ENCODE measurements around the gene PSMC3.

Gene PSMC3

GRCh38 chr11:47413351-47413750, 12.9 kb downstream of the PSMC3 start:
- CTCF ChIA-PET: interaction anchor here (0.7 to 1.6 kb wide), 3 partner anchors 36 to 94 kb away, joined by 3 to 8 read pairs (median 3); no protein-coding TSS in a partner anchor

GRCh38 chr11:47411884-47412746, 14.1 kb downstream of the PSMC3 start:
- TF ChIP-seq SP1 (IDR thresholded peaks at IDR 0.05) (no peak), LEF1 (IDR thresholded peaks at IDR 0.05; ENCODE audit: borderline replicate concordance) (no peak), FOXK2 (IDR thresholded peaks at IDR 0.05) (no peak), FOXM1 (IDR thresholded peaks at IDR 0.05; ENCODE audit: borderline replicate concordance) (no peak), L3MBTL2 (conservative IDR thresholded peaks at IDR 0.05) (no peak), ELF4 (IDR thresholded peaks at IDR 0.05) (no peak), CTBP1 (IDR thresholded peaks at IDR 0.05; ENCODE audit: borderline replicate concordance) (no peak), PKNOX1 (IDR thresholded peaks at IDR 0.05) (no peak)
- ChIA-PET POLR2A (interaction anchor here (10.0 kb wide), 1 partner anchor 13 kb away, joined by 72 read pairs; the partner anchor contains the start of gene PSMC3), CTCF (interaction anchor here (0.6 to 1.6 kb wide), 15 partner anchors 9 to 142 kb away, joined by 3 to 9 read pairs (median 3); partner anchors contain the start of gene PSMC3)
- peak; percentile 64 for DNase-seq (ENCODE audit: extremely low spot score)

More at GRCh38 chr11:47413351-47413750, 12.9 kb downstream of the PSMC3 start:
- DNase-seq (ENCODE audit: extremely low spot score): no peak
- TF ChIP-seq SUZ12 (IDR thresholded peaks at IDR 0.05) (no peak), FOXK2 (IDR thresholded peaks at IDR 0.05) (no peak), ARNT (IDR thresholded peaks at IDR 0.05) (no peak), LEF1 (IDR thresholded peaks at IDR 0.05; ENCODE audit: borderline replicate concordance) (no peak), CTBP1 (IDR thresholded peaks at IDR 0.05; ENCODE audit: borderline replicate concordance) (no peak), BHLHE40 (IDR thresholded peaks at IDR 0.05; ENCODE audit: borderline replicate concordance) (no peak), ZNF384 (IDR thresholded peaks at IDR 0.05) (no peak), FOXM1 (IDR thresholded peaks at IDR 0.05; ENCODE audit: borderline replicate concordance) (no peak)
- POLR2A ChIA-PET: interaction anchor here (10.0 kb wide), 1 partner anchor 12 kb away, joined by 72 read pairs; the partner anchor contains the start of gene PSMC3

- TF ChIP-seq LEF1 (IDR thresholded peaks at IDR 0.05; ENCODE audit: borderline replicate concordance) (no peak), FOXM1 (IDR thresholded peaks at IDR 0.05; ENCODE audit: borderline replicate concordance) (no peak), CTBP1 (IDR thresholded peaks at IDR 0.05; ENCODE audit: borderline replicate concordance) (no peak)
- no peak for DNase-seq (ENCODE audit: extremely low spot score)
- ChIA-PET POLR2A (interaction anchor here (0.6 to 10.0 kb wide), 3 partner anchors 10 to 593 kb away, joined by 3 to 72 read pairs (median 4); partner anchors contain the start of gene PSMC3), CTCF (interaction anchor here (0.7 to 1.8 kb wide), 5 partner anchors 13 to 56 kb away, joined by 3 to 7 read pairs (median 3); no protein-coding TSS in a partner anchor)
Observed at GRCh38 chr11:47410370-47411264, 15.6 kb downstream of the PSMC3 start.

- POLR2A ChIA-PET: interaction anchor here (0.6 to 10.0 kb wide), 5 partner anchors 10 to 594 kb away, joined by 3 to 72 read pairs (median 4); partner anchors contain the start of gene PSMC3
- CTCF ChIA-PET: interaction anchor here (1.3 to 1.8 kb wide), 3 partner anchors 35 to 55 kb away, joined by 3 to 7 read pairs (median 4); no protein-coding TSS in a partner anchor
Observed at GRCh38 chr11:47409440-47410369, 16.5 kb downstream of the PSMC3 start.

GRCh38 chr11:47408598-47409439, 17.4 kb downstream of the PSMC3 start:
- DNase-seq (ENCODE audit: extremely low spot score): no peak
- no peak for TF ChIP-seq NFRKB (IDR thresholded peaks at IDR 0.05)
- ChIA-PET CTCF (interaction anchor here (1.3 kb wide), 1 partner anchor 34 kb away, joined by 4 read pairs; no protein-coding TSS in a partner anchor), POLR2A (interaction anchor here (1.0 to 10.0 kb wide), 4 partner anchors 9 to 35 kb away, joined by 6 to 72 read pairs (median 10); partner anchors contain the start of gene PSMC3)

More at GRCh38 chr11:47409440-47410369, 16.5 kb downstream of the PSMC3 start:
- DNase-seq (ENCODE audit: extremely low spot score): no peak
- TF ChIP-seq ZNF384 (IDR thresholded peaks at IDR 0.05): no peak
- TF ChIP-seq FOXK2 (IDR thresholded peaks at IDR 0.05): no peak
- TF ChIP-seq PKNOX1 (IDR thresholded peaks at IDR 0.05): no peak
- no peak for TF ChIP-seq SP1 (IDR thresholded peaks at IDR 0.05)
- no peak for TF ChIP-seq ARNT (IDR thresholded peaks at IDR 0.05)
- TF ChIP-seq CTBP1 (IDR thresholded peaks at IDR 0.05; ENCODE audit: borderline replicate concordance): no peak
- no peak for TF ChIP-seq SUZ12 (IDR thresholded peaks at IDR 0.05)
- TF ChIP-seq NFRKB (IDR thresholded peaks at IDR 0.05): no peak
- no peak for TF ChIP-seq FOXA1 (IDR thresholded peaks at IDR 0.05)
